ENCODE data around the gene ZNF232. TPM values are rescaled to one million over a fixed set of nuclear protein-coding genes. Genes with fewer than 3 reads are reported as not detected.
"Not testable (repeated sequence)": the region's sequence is repeated elsewhere in the genome, so short reads cannot be mapped to it uniquely, and the experiment has no call there.

The ZNF232 gene
- total RNA-seq, 1 experiment from 2014 or later: 11.1 TPM

GRCh38 chr17:5135726-5136579, 24.3 kb upstream of the ZNF232 start:
- Histone ChIP-seq H3K4me2 (ENCODE audit: low read length) (no peak overlapping the region), H3K9me2 (ENCODE audit: insufficient read depth) (no peaks in the 10 kb centered on the region), H3K4me3 (replicated peaks in 1 of 2; ENCODE audit: low read depth in 1 of 2, low read length in 2 of 2) (no peak overlapping the region), H3K27ac (ENCODE audit: low read depth, low read length) (no peak overlapping the region), H3K4me1 (ENCODE audit: control insufficient read depth in 1 of 2, insufficient read depth in 2 of 2, low read length in 2 of 2) (no peaks in the 10 kb centered on the region), H3K27me3 (ENCODE audit: insufficient read depth, low read length) (no peaks in the 10 kb centered on the region), H3K36me3 (ENCODE audit: control insufficient read depth in 1 of 2, insufficient read depth in 2 of 2, low read length in 2 of 2) (no peaks in the 10 kb centered on the region), H3K79me2 (ENCODE audit: insufficient read depth, low read length) (no peaks in the 10 kb centered on the region), H3K9ac (ENCODE audit: low read length) (no peak overlapping the region), H4K20me1 (ENCODE audit: insufficient read depth) (no peaks in the 10 kb centered on the region), H2AFZ (ENCODE audit: low read depth, low read length, poor library complexity, severe bottlenecking) (no peak overlapping the region), H3K9me3 (ENCODE audit: control insufficient read depth in 1 of 2, insufficient read depth in 1 of 2, low read depth in 1 of 2, low read length in 2 of 2) (no peaks in the 10 kb centered on the region)
- ATAC-seq (no peak), DNase-seq (ENCODE audit: low read depth, low spot score) (no peak)
- POLR2A ChIA-PET: no interaction called here
- intact Hi-C loops (cut with micrococcal nuclease): no loop called here
- RAD21 ChIA-PET (ENCODE audit: low non-redundant PET in 1 of 2, low total read pairs in 2 of 2, uncharacterized antibody in 2 of 2, unreplicated experiment in 2 of 2): no interaction called here
- no TSS peak for BruUV-seq (replicated peaks)
- CTCF ChIA-PET: no interaction called here
- TF ChIP-seq ZBTB33 (IDR thresholded peaks at IDR 0.05; ENCODE audit: extremely low read depth, insufficient replicate concordance, low read length) (no peak), FOSL1 (IDR thresholded peaks at IDR 0.05; ENCODE audit: low read depth) (no peak)

GRCh38 chr17:5135131-5135712, 23.5 kb upstream of the ZNF232 start:
- H3K4me3 ChIP-seq (replicated peaks in 1 of 2; ENCODE audit: low read depth in 1 of 2, low read length in 2 of 2); H3K4me2 ChIP-seq (ENCODE audit: low read length); H3K9me2 ChIP-seq (ENCODE audit: insufficient read depth); H2AFZ ChIP-seq (ENCODE audit: low read depth, low read length, poor library complexity, severe bottlenecking); H3K27ac ChIP-seq (ENCODE audit: low read depth, low read length); H4K20me1 ChIP-seq (ENCODE audit: insufficient read depth); CTCF ChIA-PET; H3K36me3 ChIP-seq (ENCODE audit: control insufficient read depth in 1 of 2, insufficient read depth in 2 of 2, low read length in 2 of 2); H3K4me1 ChIP-seq (ENCODE audit: control insufficient read depth in 1 of 2, insufficient read depth in 2 of 2, low read length in 2 of 2); ATAC-seq; BruUV-seq (replicated peaks); H3K9me3 ChIP-seq (ENCODE audit: control insufficient read depth in 1 of 2, insufficient read depth in 1 of 2, low read depth in 1 of 2, low read length in 2 of 2); DNase-seq (ENCODE audit: low read depth, low spot score); RAD21 ChIA-PET (ENCODE audit: low non-redundant PET in 1 of 2, low total read pairs in 2 of 2, uncharacterized antibody in 2 of 2, unreplicated experiment in 2 of 2); H3K79me2 ChIP-seq (ENCODE audit: insufficient read depth, low read length); intact Hi-C loops (cut with micrococcal nuclease); H3K27me3 ChIP-seq (ENCODE audit: insufficient read depth, low read length); POLR2A ChIA-PET; H3K9ac ChIP-seq (ENCODE audit: low read length): not testable (repeated sequence)

- ATAC-seq; BruUV-seq (replicated peaks); H4K20me1 ChIP-seq (ENCODE audit: insufficient read depth): not testable (repeated sequence)
These were observed 22.9 kb upstream of the ZNF232 start for GRCh38 chr17:5134571-5134970.

GRCh38 chr17:5133961-5134360, 22.3 kb upstream of the ZNF232 start:
- H3K9me3 ChIP-seq (ENCODE audit: control insufficient read depth in 1 of 2, insufficient read depth in 1 of 2, low read depth in 1 of 2, low read length in 2 of 2); H3K79me2 ChIP-seq (ENCODE audit: insufficient read depth, low read length); H3K4me3 ChIP-seq (replicated peaks in 1 of 2; ENCODE audit: low read depth in 1 of 2, low read length in 2 of 2); H3K4me1 ChIP-seq (ENCODE audit: control insufficient read depth in 1 of 2, insufficient read depth in 2 of 2, low read length in 2 of 2); H3K27ac ChIP-seq (ENCODE audit: low read depth, low read length); H3K27me3 ChIP-seq (ENCODE audit: insufficient read depth, low read length); H3K9me2 ChIP-seq (ENCODE audit: insufficient read depth); H4K20me1 ChIP-seq (ENCODE audit: insufficient read depth); RAD21 ChIA-PET (ENCODE audit: low non-redundant PET in 1 of 2, low total read pairs in 2 of 2, uncharacterized antibody in 2 of 2, unreplicated experiment in 2 of 2); H2AFZ ChIP-seq (ENCODE audit: low read depth, low read length, poor library complexity, severe bottlenecking); POLR2A ChIA-PET; H3K4me2 ChIP-seq (ENCODE audit: low read length); intact Hi-C loops (cut with micrococcal nuclease); H3K9ac ChIP-seq (ENCODE audit: low read length); DNase-seq (ENCODE audit: low read depth, low spot score); ATAC-seq; H3K36me3 ChIP-seq (ENCODE audit: control insufficient read depth in 1 of 2, insufficient read depth in 2 of 2, low read length in 2 of 2); CTCF ChIA-PET; BruUV-seq (replicated peaks): not testable (repeated sequence)

More at GRCh38 chr17:5134571-5134970, 22.9 kb upstream of the ZNF232 start:
- H3K27ac ChIP-seq (ENCODE audit: low read depth, low read length); H3K4me2 ChIP-seq (ENCODE audit: low read length); H3K9me3 ChIP-seq (ENCODE audit: control insufficient read depth in 1 of 2, insufficient read depth in 1 of 2, low read depth in 1 of 2, low read length in 2 of 2); H3K9me2 ChIP-seq (ENCODE audit: insufficient read depth); H2AFZ ChIP-seq (ENCODE audit: low read depth, low read length, poor library complexity, severe bottlenecking); H3K4me3 ChIP-seq (replicated peaks in 1 of 2; ENCODE audit: low read depth in 1 of 2, low read length in 2 of 2); H3K4me1 ChIP-seq (ENCODE audit: control insufficient read depth in 1 of 2, insufficient read depth in 2 of 2, low read length in 2 of 2); H3K9ac ChIP-seq (ENCODE audit: low read length); H3K36me3 ChIP-seq (ENCODE audit: control insufficient read depth in 1 of 2, insufficient read depth in 2 of 2, low read length in 2 of 2); H3K27me3 ChIP-seq (ENCODE audit: insufficient read depth, low read length); H3K79me2 ChIP-seq (ENCODE audit: insufficient read depth, low read length); POLR2A ChIA-PET; intact Hi-C loops (cut with micrococcal nuclease); RAD21 ChIA-PET (ENCODE audit: low non-redundant PET in 1 of 2, low total read pairs in 2 of 2, uncharacterized antibody in 2 of 2, unreplicated experiment in 2 of 2); CTCF ChIA-PET; DNase-seq (ENCODE audit: low read depth, low spot score): not testable (repeated sequence)

All from HCT116 (cell line).